ENCODE data around the gene CLSTN1. TPM values are rescaled to one million over a fixed set of nuclear protein-coding genes. Genes with fewer than 3 reads are reported as not detected.

The CLSTN1 gene
- total and polyA plus RNA-seq, 8 donors = 73.1 to 120 (median 107) TPM

GRCh38 chr1:9852410-9853248 lies 28.9 kb upstream of the CLSTN1 start:
- no peak overlapping the region for H3K4me3 ChIP-seq
- peak; percentile 17 for ATAC-seq
- no peaks in the 10 kb centered on the region for H3K27me3 ChIP-seq
- intact Hi-C loops (cut with DNase I) = no loop called here
- H3K27ac ChIP-seq = no peak overlapping the region
- DNase-seq = no peak
- peaks cover 0 to 3% of the 10 kb centered on the region in 2 donors for H3K4me1 ChIP-seq
- peaks cover 0 to 6% of the 10 kb centered on the region in 2 donors for H3K9me3 ChIP-seq
- no peak for TF ChIP-seq CTCF (IDR thresholded peaks at IDR 0.05)
- H3K36me3 ChIP-seq = peaks cover 0 to 22% of the 10 kb centered on the region in 2 donors

GRCh38 chr1:9852004-9852403 lies 28.2 kb upstream of the CLSTN1 start:
- Histone ChIP-seq H3K9me3 (peaks cover 0 to 6% of the 10 kb centered on the region in 2 donors), H3K27ac (no peak overlapping the region), H3K4me3 (no peak overlapping the region), H3K36me3 (peaks cover 0 to 22% of the 10 kb centered on the region in 2 donors), H3K4me1 (peaks cover 0 to 3% of the 10 kb centered on the region in 2 donors), H3K27me3 (no peaks in the 10 kb centered on the region)
- ATAC-seq = no peak
- intact Hi-C loops (cut with DNase I) = no loop called here
- no peak for DNase-seq
- no peak for TF ChIP-seq CTCF (IDR thresholded peaks at IDR 0.05)

DNA sequence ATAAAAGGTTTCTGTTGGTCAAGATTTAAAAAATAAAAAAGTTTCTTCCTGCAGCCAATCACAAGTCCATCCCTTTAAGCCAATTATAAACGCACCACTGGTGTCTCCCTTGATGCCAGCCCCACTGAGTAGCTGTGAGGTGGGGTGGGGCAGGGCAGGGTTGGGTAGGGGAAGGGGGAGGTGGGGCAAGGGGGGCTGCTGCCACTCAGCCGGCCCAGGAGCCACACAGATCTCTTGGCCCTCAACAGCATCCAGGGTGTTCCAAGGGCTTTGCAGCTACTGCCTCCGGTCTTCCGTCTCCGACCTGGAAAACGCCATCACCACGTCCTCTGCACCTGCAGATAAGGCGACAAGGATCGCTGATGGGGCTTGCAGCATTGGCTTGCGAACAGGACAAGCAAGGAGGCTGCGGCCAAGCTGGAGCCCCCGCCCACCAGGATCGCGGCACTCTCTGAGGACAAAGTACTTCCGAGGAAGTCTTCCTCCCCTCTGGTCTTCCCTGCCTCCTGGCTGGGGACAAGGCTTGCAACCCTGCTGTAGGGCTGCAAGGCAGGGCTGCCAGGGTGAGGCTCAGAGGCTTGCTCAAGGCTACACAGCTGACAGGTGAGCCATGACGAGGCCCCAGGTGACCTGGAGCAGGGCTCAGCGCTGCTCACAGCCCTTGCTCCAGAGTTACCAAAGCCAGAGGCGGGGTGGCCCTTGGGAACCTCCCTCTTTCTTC lies 26.8 kb upstream of the CLSTN1 start:
- TF ChIP-seq CTCF (IDR thresholded peaks at IDR 0.05) = no peak

DNA sequence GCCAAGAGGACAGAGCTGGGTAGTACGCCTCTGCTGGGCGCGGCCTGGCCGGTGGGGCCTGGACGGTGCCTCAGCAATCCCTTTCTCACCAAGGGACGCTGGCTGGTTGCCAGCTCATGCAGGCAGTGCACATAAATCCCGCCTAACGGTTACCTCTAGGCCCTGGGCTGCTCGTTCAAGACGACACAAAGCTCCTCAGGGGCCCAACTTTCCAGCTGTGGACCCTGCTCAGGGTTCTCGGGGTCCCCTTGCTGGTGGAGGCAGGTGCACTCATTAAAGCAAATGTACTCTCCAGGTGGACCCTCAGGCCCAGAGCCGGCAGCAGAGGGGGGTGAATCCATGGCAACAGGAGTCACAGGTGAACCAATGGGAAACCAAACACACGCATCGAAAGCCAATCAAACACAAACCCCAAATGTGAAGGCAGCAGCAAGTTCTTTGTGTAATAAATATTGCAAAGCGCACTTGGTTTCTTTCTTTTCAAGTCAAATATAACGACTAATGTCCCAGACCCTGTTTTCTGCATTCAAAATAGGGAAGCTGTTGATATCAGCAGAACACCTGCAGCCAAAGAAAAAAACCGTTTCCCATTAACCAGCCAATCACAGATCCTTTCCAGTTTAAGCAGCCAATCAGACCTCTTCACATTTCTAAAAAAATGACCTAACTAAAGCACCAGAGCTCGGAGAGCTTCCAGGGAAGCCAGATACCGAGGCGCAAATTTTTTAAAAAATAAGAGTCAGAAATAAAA lies 26.1 kb upstream of the CLSTN1 start:
- Histone ChIP-seq H3K4me1 (peaks cover 0 to 3% of the 10 kb centered on the region in 2 donors), H3K4me3 (no peak overlapping the region), H3K36me3 (peaks cover 0 to 22% of the 10 kb centered on the region in 2 donors), H3K27ac (no peak overlapping the region), H3K9me3 (peaks cover 0 to 6% of the 10 kb centered on the region in 2 donors), H3K27me3 (no peaks in the 10 kb centered on the region)
- no peak for TF ChIP-seq CTCF (IDR thresholded peaks at IDR 0.05)
- DNase-seq = no peak
- ATAC-seq = no peak
- intact Hi-C loops (cut with DNase I) = no loop called here

More for the DNA sequence above, 26.8 kb upstream of the CLSTN1 start:
- H3K4me1 ChIP-seq = peaks cover 0 to 3% of the 10 kb centered on the region in 2 donors
- no peak overlapping the region for H3K4me3 ChIP-seq
- H3K27me3 ChIP-seq = no peaks in the 10 kb centered on the region
- intact Hi-C loops (cut with DNase I) = no loop called here
- no peak for DNase-seq
- peaks cover 0 to 6% of the 10 kb centered on the region in 2 donors for H3K9me3 ChIP-seq
- peaks cover 0 to 22% of the 10 kb centered on the region in 2 donors for H3K36me3 ChIP-seq
- ATAC-seq = no peak
- H3K27ac ChIP-seq = no peak overlapping the region
